ENCODE data around the gene CACNA2D3.

The CACNA2D3 gene

GRCh38 chr3:54120657-54121413, 1.5 kb upstream of the CACNA2D3 start:
- H3K4me3 Mint-ChIP-seq = no peak overlapping the region
- H3K27me3 Mint-ChIP-seq (ENCODE audit: low read depth) = peaks cover 59% of the 10 kb centered on the region
- no peak for DNase-seq (ENCODE audit: low spot score)
- H3K36me3 Mint-ChIP-seq (ENCODE audit: low read depth) = no peaks in the 10 kb centered on the region
- H3K4me1 Mint-ChIP-seq (ENCODE audit: low read depth) = peaks cover 3% of the 10 kb centered on the region
- no peak overlapping the region for H3K27ac Mint-ChIP-seq
- H3K9me3 Mint-ChIP-seq = peaks cover 4% of the 10 kb centered on the region

GRCh38 chr3:54121414-54122323, 683 bp upstream of the CACNA2D3 start:
- Mint-ChIP-seq H3K27ac (no peak overlapping the region), H3K9me3 (no peaks in the 10 kb centered on the region), H3K4me1 (ENCODE audit: low read depth) (peaks cover 3% of the 10 kb centered on the region), H3K4me3 (no peak overlapping the region), H3K27me3 (ENCODE audit: low read depth) (peaks cover 58% of the 10 kb centered on the region), H3K36me3 (ENCODE audit: low read depth) (no peaks in the 10 kb centered on the region)
- DNase-seq (ENCODE audit: low spot score) = no peak

GRCh38 chr3:54123003-54123775, 837 bp downstream of the CACNA2D3 start:
- no peaks in the 10 kb centered on the region for H3K9me3 Mint-ChIP-seq
- no peak overlapping the region for H3K27ac Mint-ChIP-seq
- H3K4me3 Mint-ChIP-seq = peak overlapping the region; percentile 21
- H3K4me1 Mint-ChIP-seq (ENCODE audit: low read depth) = peaks cover 3% of the 10 kb centered on the region
- no peaks in the 10 kb centered on the region for H3K36me3 Mint-ChIP-seq (ENCODE audit: low read depth)
- no peak for DNase-seq (ENCODE audit: low spot score)
- peaks cover 53% of the 10 kb centered on the region for H3K27me3 Mint-ChIP-seq (ENCODE audit: low read depth)

GRCh38 chr3:54123776-54124196, 1.4 kb downstream of the CACNA2D3 start:
- Mint-ChIP-seq H3K27me3 (ENCODE audit: low read depth) (peaks cover 51% of the 10 kb centered on the region), H3K9me3 (no peaks in the 10 kb centered on the region), H3K27ac (no peak overlapping the region), H3K36me3 (ENCODE audit: low read depth) (no peaks in the 10 kb centered on the region), H3K4me3 (peak overlapping the region; percentile 21), H3K4me1 (ENCODE audit: low read depth) (peaks cover 3% of the 10 kb centered on the region)
- DNase-seq (ENCODE audit: low spot score) = no peak

- Mint-ChIP-seq H3K27me3 (ENCODE audit: low read depth) (peaks cover 41% of the 10 kb centered on the region), H3K27ac (no peak overlapping the region), H3K4me3 (no peak overlapping the region), H3K4me1 (ENCODE audit: low read depth) (peaks cover 3% of the 10 kb centered on the region), H3K36me3 (ENCODE audit: low read depth) (no peaks in the 10 kb centered on the region), H3K9me3 (no peaks in the 10 kb centered on the region)
- no peak for DNase-seq (ENCODE audit: low spot score)
Observed at GRCh38 chr3:54125300-54125699, 2.9 kb downstream of the CACNA2D3 start.

- H3K36me3 Mint-ChIP-seq (ENCODE audit: low read depth) = no peaks in the 10 kb centered on the region
- H3K9me3 Mint-ChIP-seq = no peaks in the 10 kb centered on the region
- no peak overlapping the region for H3K27ac Mint-ChIP-seq
- DNase-seq (ENCODE audit: low spot score) = no peak
- no peak overlapping the region for H3K4me3 Mint-ChIP-seq
- peaks cover 3% of the 10 kb centered on the region for H3K4me1 Mint-ChIP-seq (ENCODE audit: low read depth)
- peaks cover 32% of the 10 kb centered on the region for H3K27me3 Mint-ChIP-seq (ENCODE audit: low read depth)
Observed at GRCh38 chr3:54126551-54126950, 4.2 kb downstream of the CACNA2D3 start.

GRCh38 chr3:54127499-54128056, 5.2 kb downstream of the CACNA2D3 start:
- no peak overlapping the region for H3K27ac Mint-ChIP-seq
- H3K4me3 Mint-ChIP-seq = no peak overlapping the region
- DNase-seq (ENCODE audit: low spot score) = no peak
- peaks cover 32% of the 10 kb centered on the region for H3K27me3 Mint-ChIP-seq (ENCODE audit: low read depth)
- H3K9me3 Mint-ChIP-seq = no peaks in the 10 kb centered on the region
- no peaks in the 10 kb centered on the region for H3K36me3 Mint-ChIP-seq (ENCODE audit: low read depth)
- peaks cover 3% of the 10 kb centered on the region for H3K4me1 Mint-ChIP-seq (ENCODE audit: low read depth)

GRCh38 chr3:54131026-54131605, 8.8 kb downstream of the CACNA2D3 start:
- DNase-seq (ENCODE audit: low spot score) = no peak
- no peaks in the 10 kb centered on the region for H3K9me3 Mint-ChIP-seq
- H3K27me3 Mint-ChIP-seq (ENCODE audit: low read depth) = peaks cover 3% of the 10 kb centered on the region
- no peaks in the 10 kb centered on the region for H3K4me1 Mint-ChIP-seq (ENCODE audit: low read depth)
- H3K27ac Mint-ChIP-seq = no peak overlapping the region
- H3K4me3 Mint-ChIP-seq = no peak overlapping the region
- no peaks in the 10 kb centered on the region for H3K36me3 Mint-ChIP-seq (ENCODE audit: low read depth)

GRCh38 chr3:54131890-54132289, 9.5 kb downstream of the CACNA2D3 start:
- no peaks in the 10 kb centered on the region for H3K9me3 Mint-ChIP-seq
- no peak overlapping the region for H3K27ac Mint-ChIP-seq
- H3K36me3 Mint-ChIP-seq (ENCODE audit: low read depth) = no peaks in the 10 kb centered on the region
- no peak overlapping the region for H3K4me3 Mint-ChIP-seq
- no peak for DNase-seq (ENCODE audit: low spot score)
- no peaks in the 10 kb centered on the region for H3K4me1 Mint-ChIP-seq (ENCODE audit: low read depth)
- H3K27me3 Mint-ChIP-seq (ENCODE audit: low read depth) = peaks cover 1% of the 10 kb centered on the region

GRCh38 chr3:54132685-54133084, 10.3 kb downstream of the CACNA2D3 start:
- H3K27ac Mint-ChIP-seq = no peak overlapping the region
- no peaks in the 10 kb centered on the region for H3K4me1 Mint-ChIP-seq (ENCODE audit: low read depth)
- H3K27me3 Mint-ChIP-seq (ENCODE audit: low read depth) = peaks cover 1% of the 10 kb centered on the region
- H3K36me3 Mint-ChIP-seq (ENCODE audit: low read depth) = no peaks in the 10 kb centered on the region
- H3K4me3 Mint-ChIP-seq = no peak overlapping the region
- DNase-seq (ENCODE audit: low spot score) = no peak
- no peaks in the 10 kb centered on the region for H3K9me3 Mint-ChIP-seq

- Mint-ChIP-seq H3K27me3 (ENCODE audit: low read depth) (peaks cover 1% of the 10 kb centered on the region), H3K27ac (no peak overlapping the region), H3K4me3 (no peak overlapping the region), H3K4me1 (ENCODE audit: low read depth) (no peaks in the 10 kb centered on the region), H3K9me3 (no peaks in the 10 kb centered on the region), H3K36me3 (ENCODE audit: low read depth) (no peaks in the 10 kb centered on the region)
- no peak for DNase-seq (ENCODE audit: low spot score)
Observed at GRCh38 chr3:54133196-54133595, 10.8 kb downstream of the CACNA2D3 start.

GRCh38 chr3:54134155-54134554, 11.8 kb downstream of the CACNA2D3 start:
- Mint-ChIP-seq H3K4me1 (ENCODE audit: low read depth) (no peaks in the 10 kb centered on the region), H3K27me3 (ENCODE audit: low read depth) (peaks cover 1% of the 10 kb centered on the region), H3K36me3 (ENCODE audit: low read depth) (no peaks in the 10 kb centered on the region), H3K27ac (no peak overlapping the region), H3K4me3 (no peak overlapping the region), H3K9me3 (no peaks in the 10 kb centered on the region)
- DNase-seq (ENCODE audit: low spot score) = no peak

GRCh38 chr3:54134713-54135112, 12.4 kb downstream of the CACNA2D3 start:
- DNase-seq (ENCODE audit: low spot score) = no peak
- Mint-ChIP-seq H3K27me3 (ENCODE audit: low read depth) (peaks cover 1% of the 10 kb centered on the region), H3K9me3 (no peaks in the 10 kb centered on the region), H3K4me3 (no peak overlapping the region), H3K4me1 (ENCODE audit: low read depth) (no peaks in the 10 kb centered on the region), H3K27ac (no peak overlapping the region), H3K36me3 (ENCODE audit: low read depth) (no peaks in the 10 kb centered on the region)
